HT-29 (cell line): ENCODE data around the gene ACTL6B. TPM values are rescaled to one million over a fixed set of nuclear protein-coding genes. Genes with fewer than 3 reads are reported as not detected.

Experiments used
- DNase-seq: peaks from one replicate; pipeline ENCODE4 v3.0.0-alpha.2; 2015; ENCODE audit warnings: low spot score
- total RNA-seq: library from RNA; depleted of rRNA; stranded (reverse); fragments of >200 nt; shearing (Covaris generic); gene quantifications from 2 replicates; pipeline ENCODE4 v1.2.3, GENCODE V29; 2014

ACTL6B gene
- total RNA-seq, 1 experiment from 2014 or later: 0.13 TPM

- DNase-seq: no peak
These were observed 29.1 kb downstream of the ACTL6B start for GRCh38 chr7:100627238-100627549.

DNA sequence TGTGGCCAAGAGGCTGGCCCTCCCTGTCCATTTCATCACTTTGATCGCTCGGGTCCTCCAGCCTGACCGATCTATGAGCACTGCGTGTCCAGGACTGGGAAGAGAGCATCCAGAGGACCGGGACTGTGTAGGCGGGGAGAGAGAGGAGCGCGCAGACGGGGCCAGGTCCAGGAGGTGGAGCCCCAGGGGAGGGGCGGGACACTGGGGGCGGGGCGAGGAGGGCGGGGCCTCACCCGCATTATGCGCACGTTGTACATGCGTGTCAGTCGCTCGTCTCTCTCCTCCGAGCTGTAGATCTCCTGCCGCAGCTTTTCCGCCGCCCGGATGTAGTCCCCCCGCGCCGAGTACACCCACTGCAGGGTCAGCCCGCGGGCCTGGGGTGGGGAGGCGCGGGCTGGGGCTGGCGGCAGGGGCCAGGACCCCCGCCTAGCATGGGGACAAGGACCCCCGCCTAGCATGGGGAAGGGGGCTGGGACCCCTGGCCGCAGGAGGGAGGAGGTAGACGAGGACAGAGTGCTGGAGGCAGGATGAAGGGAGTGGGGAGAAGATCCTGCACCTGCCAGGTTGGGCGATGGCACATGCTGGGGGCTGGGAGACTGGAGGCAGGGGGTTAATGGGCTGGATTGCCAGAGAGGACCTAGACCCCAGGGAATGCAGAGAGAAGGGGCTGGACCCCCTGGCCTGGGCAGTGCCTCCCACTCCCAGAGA, 29.6 kb downstream of the ACTL6B start:
- peak; percentile 81 for DNase-seq

- DNase-seq: no peak
These were observed 30.2 kb downstream of the ACTL6B start for GRCh38 chr7:100626055-100626454.

DNA sequence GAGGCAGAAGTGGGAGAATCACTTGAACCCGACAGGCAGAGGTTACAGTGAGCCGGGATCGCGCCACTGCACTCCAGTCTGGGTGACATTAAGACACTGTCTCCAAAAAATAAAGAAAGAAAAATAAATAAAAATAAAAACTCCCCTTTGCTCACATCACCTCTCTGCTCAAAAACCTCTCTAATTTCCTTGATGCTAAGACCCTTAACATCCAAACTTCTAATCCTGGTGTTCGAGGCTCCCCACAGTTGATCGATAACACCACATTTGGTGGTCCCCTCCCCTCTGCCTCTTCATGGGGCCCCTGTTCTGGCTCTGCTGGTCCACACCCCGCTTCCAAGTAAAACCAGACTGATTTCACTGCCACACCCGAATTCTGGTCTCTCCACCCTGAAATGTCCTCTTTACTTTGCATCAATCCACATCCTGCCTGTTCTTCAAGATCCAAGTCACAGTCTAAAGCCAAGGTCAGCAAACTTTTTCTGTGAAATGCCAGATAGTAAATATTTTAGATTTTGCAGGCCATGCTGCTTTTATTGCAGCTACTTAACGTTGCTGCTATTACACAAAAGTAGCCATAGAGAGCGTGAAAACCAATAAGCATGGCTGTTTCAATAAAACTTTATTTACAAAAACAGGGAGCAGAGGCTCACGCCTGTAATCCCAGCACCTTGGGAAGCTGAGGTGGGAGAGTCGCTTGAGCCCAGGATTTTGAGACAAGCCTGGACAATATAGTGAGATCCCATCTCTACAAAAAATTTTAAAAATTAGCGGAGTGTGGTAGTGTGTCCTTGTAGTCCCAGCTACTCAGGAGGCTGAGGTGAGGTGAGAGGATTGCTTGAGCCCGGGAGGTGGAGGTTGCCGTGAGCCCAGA, 32.1 kb downstream of the ACTL6B start:
- DNase-seq: no peak

GRCh38 chr7:100621554-100621953, 34.7 kb downstream of the ACTL6B start:
- DNase-seq: no peak

DNA sequence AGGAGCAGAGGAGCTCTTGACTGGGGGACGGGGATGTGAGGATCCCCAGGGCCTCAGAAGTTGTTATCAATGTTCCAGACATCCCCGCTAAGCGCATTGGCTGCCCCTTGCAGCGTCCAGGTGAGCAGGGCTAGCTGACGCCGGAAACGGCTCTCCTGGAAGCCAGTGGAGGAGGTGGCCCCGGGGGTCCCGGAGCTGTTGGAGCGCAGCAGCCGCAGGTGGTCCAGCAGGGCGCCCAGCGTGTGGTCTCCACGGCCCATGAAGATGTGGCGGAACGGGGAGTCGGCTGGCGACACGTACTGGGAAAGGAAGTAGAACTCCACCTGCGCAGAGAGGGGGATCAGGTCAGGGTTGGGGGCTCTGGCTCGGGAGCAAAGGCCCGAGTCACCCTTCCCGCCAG, 35.4 kb downstream of the ACTL6B start:
- no peak for DNase-seq

DNA sequence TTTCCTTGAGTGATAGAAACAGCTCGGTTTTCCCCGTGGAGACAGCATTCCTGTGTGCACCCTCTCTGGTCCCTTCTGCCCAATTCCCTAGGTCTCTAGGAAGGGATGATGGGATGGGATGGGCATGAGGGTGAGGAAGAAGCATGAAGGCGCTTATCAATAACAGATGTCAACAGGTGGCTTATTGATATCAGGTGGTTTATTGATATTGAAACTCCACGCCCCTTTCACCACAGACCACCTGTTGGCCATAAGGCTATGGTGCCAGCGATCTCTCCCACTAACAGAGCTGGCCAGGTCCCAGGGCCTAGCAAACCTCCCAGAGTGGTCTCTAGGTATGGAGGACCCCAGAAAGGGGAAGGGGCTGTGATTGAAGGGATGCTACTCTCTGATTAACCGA, 36.0 kb downstream of the ACTL6B start:
- no peak for DNase-seq

GRCh38 chr7:100614308-100614861, 41.9 kb downstream of the ACTL6B start:
- DNase-seq: no peak

DNA sequence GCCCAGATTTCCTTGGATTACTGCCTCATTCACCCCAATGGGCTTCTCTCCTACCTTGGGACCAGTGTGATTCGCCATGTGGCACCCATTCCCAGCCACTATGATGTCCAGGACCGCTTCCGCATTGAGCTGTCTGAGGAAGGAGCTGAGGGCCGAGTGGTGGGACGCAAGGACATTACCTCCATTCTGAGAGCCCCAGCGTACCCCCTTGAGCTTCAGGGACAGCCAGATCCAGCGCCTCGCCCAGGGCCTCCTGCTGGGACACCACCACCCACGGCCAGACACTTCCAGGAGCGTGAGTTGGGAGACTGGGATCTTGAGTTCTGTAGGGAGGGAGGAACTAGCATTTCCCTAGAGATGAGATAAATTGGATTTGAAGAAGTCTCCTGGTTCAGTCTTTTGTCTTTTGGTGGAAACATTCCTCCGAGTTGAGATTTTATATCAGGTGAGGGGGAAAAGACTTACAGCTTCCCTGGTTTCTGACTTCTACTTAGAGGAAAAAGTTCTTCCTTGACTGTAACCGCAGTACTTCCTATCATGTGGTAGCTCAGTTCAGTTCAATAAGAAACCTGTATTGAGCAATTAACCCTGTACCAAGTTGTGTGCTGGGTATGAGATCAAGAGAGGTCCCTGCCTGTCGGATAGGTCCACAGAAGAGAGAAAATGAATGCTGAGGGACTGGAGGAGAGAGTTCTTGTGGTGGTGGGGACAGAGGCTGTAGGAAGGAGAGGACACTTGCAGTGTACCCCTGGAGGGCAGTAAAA, 42.7 kb downstream of the ACTL6B start:
- DNase-seq: no peak

GRCh38 chr7:100612730-100613390, 43.4 kb downstream of the ACTL6B start:
- DNase-seq: no peak

GRCh38 chr7:100611983-100612729, 44.1 kb downstream of the ACTL6B start, which contains the start of gene MOSPD3:
Gene MOSPD3, plus strand, starts transcription at chr7:100612540. Its CDS starts 252 bp downstream, at chr7:100612792.
- DNase-seq: peak; percentile 99

DNA sequence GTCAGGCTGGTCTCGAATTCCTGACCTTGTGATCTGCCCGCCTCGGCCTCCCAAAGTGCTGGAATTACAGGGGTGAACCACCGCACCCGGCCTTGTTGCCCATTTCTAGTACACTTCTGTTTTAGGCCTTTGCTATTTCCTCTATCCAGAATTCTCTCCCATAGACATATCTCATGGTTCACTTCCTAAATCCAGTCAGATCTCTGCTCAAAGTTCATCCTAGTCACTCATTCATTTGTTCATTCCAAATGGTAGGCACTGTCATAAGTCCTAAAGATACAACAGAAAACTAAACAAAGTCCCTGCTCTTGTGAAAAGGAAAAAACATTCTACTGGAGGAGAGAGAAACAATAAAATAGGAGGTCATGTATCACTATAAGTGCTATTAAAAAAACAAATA, 46.3 kb downstream of the ACTL6B start:
- DNase-seq: no peak

- no peak for DNase-seq
These were observed 49.1 kb downstream of the ACTL6B start for GRCh38 chr7:100607111-100607510.

- DNase-seq: no peak
These were observed 49.9 kb downstream of the ACTL6B start for GRCh38 chr7:100606313-100606712.

DNA sequence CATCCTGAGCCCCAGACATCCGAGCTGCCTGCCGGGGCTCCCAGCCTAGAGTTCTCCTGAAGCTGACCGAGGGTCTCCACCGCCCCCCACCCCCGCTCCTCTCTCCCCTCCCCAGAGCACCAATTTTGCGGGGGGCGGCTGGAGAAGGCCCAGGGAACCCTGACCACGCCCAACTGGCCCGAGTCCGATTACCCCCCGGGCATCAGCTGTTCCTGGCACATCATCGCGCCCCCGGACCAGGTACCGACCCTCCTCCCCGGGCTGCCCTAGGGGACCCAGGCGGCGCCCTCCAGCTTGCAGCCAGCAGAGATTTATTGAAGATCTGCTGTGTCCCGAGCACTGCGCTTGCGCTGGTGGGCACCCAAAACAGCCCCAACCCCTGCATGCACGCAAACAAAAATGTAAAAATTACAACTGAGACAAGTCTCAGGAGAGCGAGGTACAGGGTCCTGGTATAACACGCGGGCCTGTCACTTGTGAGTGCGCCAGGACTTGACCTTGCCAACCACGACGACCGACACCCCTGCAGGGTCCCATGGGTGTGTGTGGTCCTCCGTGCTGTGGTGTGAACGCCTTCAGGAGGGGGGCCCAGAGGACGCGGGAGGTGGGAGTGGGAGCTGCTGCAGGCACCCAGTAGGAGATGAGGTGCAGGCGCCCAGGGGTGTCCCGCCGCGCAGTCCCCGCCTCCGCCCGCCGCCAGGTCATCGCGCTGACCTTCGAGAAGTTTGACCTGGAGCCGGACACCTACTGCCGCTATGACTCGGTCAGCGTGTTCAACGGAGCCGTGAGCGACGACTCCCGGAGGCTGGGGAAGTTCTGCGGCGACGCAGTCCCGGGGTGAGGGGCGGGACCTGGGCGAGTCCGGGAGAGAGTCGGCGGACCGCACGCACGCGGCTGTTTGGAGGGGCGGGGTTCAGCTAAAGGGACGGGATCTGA, 51.0 kb downstream of the ACTL6B start:
- no peak for DNase-seq

DNA sequence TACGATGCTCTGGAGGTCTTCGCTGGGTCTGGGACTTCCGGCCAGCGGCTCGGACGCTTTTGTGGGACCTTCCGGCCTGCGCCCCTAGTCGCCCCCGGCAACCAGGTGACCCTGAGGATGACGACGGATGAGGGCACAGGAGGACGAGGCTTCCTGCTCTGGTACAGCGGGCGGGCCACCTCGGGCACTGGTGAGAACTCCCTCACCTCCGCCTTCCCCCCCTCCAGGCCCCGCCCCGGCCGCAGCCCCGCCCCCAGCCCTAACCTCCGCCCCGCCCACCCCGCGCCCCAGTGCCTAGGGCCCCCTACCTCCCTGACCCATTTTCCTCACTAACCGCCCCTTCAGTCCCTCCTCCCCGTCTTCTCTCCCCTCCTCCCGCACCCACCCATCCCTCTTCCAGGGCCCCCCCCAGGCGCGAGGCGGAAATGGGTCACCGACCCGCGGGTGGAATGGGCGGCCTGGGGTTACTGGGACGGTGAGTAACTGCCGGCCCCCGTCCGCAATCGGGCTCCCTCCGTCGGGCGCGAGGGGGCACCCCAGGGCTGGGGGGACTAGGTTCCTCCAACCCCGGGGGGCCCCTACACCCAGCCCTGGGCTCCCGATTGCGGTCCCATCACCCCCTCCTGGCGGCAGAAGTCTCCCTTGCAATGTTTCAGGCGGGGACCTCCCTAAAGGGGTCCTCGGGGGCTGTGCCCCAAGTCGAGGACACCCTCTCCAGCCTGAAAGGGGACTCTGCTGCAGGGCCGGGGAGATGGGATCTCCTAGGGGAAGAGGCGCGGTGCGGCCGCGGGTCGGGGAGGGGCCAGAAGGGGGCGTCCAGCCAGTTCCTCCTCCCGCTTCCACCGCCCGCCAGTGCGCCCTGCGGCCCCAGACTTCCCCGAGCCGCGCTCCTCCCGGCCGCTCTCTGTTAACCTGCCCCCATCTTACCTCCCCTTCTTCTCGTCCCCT, 51.9 kb downstream of the ACTL6B start:
- peak; percentile 69 for DNase-seq

GRCh38 chr7:100603726-100604027, 52.6 kb downstream of the ACTL6B start:
- no peak for DNase-seq

DNA sequence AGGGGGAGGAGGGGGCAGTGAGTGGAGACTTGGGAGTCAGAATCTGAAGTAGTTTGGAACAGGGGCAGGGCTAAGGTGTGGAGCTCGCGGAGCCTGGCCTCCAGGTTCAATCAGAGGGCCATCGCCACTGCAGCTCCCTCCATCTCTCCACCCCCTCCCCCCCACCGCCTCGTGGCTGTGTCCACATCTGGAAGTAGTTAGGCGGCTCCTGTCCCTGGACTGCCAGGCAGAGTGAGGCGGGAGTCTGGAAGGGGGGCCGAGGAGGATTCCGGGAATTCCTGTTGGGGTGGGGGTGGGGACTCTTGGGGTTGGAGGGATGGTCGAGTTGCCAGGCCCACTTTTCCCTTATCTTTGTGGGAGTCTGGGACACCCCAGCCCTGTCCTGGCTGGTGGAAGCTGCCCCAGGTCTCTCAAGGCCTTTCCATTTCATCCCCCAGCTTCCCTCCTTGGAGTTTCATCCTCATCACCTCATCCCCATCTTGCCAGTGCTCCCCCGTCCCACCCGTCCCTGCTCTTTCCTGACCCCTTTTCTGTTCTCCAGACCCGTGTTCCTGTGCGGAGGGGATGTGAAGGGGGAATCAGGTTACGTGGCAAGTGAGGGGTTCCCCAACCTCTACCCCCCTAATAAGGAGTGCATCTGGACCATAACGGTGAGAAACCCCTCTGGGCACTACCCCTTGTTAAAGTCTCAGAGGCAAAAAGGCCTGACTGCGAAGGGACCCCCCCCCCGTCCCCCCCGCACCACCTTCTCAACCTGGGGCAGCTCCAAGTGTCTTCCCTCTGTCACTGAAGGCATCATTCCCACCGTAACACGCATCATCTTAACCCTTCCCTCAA, 53.1 kb downstream of the ACTL6B start:
- DNase-seq: no peak
